Transverse colon (tissue), 4 donors: Measurements from ENCODE around the gene SNTA1. TPM values are rescaled to one million over a fixed set of nuclear protein-coding genes. Genes with fewer than 3 reads are reported as not detected.

ENCODE experiments used
- DNase-seq: peaks from one replicate; pipeline ENCODE4 v3.0.0-alpha.2; 2019
- H3K27ac ChIP-seq, 4 donors: fragments of 200-600 bp; sonication (generic); 2 replicates each; pipeline ENCODE4 v1.5.1; 2016 to 2018; ENCODE audit warnings: inconsistent platforms in 4 of 4
- H3K27me3 ChIP-seq: fragments of 200-600 bp; sonication (generic); 2 replicates; pipeline ENCODE4 v1.5.1; 2017; ENCODE audit warnings: inconsistent platforms
- H3K36me3 ChIP-seq, 4 donors: fragments of 200-600 bp; sonication (generic); 2 replicates each; pipeline ENCODE4 v1.5.1; 2017 to 2019; ENCODE audit warnings: inconsistent platforms in 4 of 4
- H3K4me1 ChIP-seq, 4 donors: fragments of 200-600 bp; sonication (generic); 2 replicates each; pipeline ENCODE4 v1.5.1; 2017 to 2020; ENCODE audit warnings: inconsistent platforms in 4 of 4
- H3K4me3 ChIP-seq, 4 donors: fragments of 200-600 bp; sonication (generic); 1 replicate in 1 of 4; 2 replicates in 3 of 4; pipeline versions ENCODE4 v1.5.1 to v1.6.1; 2017 to 2019; ENCODE audit warnings: inconsistent platforms in 4 of 4
- H3K9me3 ChIP-seq, 2 donors: fragments of 200-600 bp; sonication (generic); 2 replicates each; pipeline ENCODE4 v1.5.1; 2017 to 2019; ENCODE audit warnings: inconsistent platforms in 2 of 2
- EP300 ChIP-seq: sonication (generic); formaldehyde crosslinking; IDR thresholded peaks from one replicate; pipeline ENCODE4 v1.6.1; 2017; ENCODE audit warnings: antibody characterized with exemption, low read depth
- POLR2A ChIP-seq: fragments of 450-650 bp; IDR thresholded peaks from one replicate; pipeline ENCODE4 v1.6.1; 2016; ENCODE audit warnings: antibody characterized with exemption, mild to moderate bottlenecking, moderate library complexity
- POLR2AphosphoS5 ChIP-seq, 3 donors: sonication (generic); formaldehyde crosslinking; IDR thresholded peaks; one replicate each; pipeline ENCODE4 v1.6.1; 2016; ENCODE audit warnings: antibody characterized with exemption in 3 of 3
- WGBS, 2 donors: methylation state at CpG; one replicate each; pipeline ENCODE4 v1.1.5; 2018; ENCODE audit warnings: low coverage in 1 of 2; 5-methylcytosine and 5-hydroxymethylcytosine counted together
- in situ Hi-C, 4 donors: fragments of 200-750 bp; cut with MboI; loops; one replicate each; pipeline versions ENCODE4 v1.15.0 to v1.15.1; 2017; ENCODE audit warnings: low sequenced_read_pairs in 3 of 4, low pct_ligation_motif_present in 1 of 4, low pct_unique_long_range_greater_than_20kb in 1 of 4
- intact Hi-C: fragments of 100-400 bp; cut with DNase I; formaldehyde crosslinking; loops from one replicate; pipeline ENCODE4 v1.15.1; 2023; ENCODE audit warnings: low total_unique reads
- total RNA-seq, 4 donors: library from RNA; depleted of rRNA; stranded (reverse); fragments of >200 nt; gene quantifications; one replicate each; pipeline ENCODE4 v1.1.0, GENCODE V29; 2016
- TF ChIP-seq, protein P1 (sequence below), 5 experiments: fragments of 200-600 bp in 3 of 5; fragments of 450-650 bp in 2 of 5; sonication (generic) in 3 of 5; IDR thresholded peaks; 1 replicate in 2 of 5; 2 replicates in 3 of 5; pipeline ENCODE4 v1.5.1; 2016 to 2017; ENCODE audit warnings: antibody characterized with exemption in 5 of 5, inconsistent platforms in 3 of 5, mild to moderate bottlenecking in 2 of 5, moderate library complexity in 1 of 5

SNTA1 gene
- total RNA-seq, result 10 to 100 TPM; 10.3 to 21.7 (median 14.5) TPM

DNA sequence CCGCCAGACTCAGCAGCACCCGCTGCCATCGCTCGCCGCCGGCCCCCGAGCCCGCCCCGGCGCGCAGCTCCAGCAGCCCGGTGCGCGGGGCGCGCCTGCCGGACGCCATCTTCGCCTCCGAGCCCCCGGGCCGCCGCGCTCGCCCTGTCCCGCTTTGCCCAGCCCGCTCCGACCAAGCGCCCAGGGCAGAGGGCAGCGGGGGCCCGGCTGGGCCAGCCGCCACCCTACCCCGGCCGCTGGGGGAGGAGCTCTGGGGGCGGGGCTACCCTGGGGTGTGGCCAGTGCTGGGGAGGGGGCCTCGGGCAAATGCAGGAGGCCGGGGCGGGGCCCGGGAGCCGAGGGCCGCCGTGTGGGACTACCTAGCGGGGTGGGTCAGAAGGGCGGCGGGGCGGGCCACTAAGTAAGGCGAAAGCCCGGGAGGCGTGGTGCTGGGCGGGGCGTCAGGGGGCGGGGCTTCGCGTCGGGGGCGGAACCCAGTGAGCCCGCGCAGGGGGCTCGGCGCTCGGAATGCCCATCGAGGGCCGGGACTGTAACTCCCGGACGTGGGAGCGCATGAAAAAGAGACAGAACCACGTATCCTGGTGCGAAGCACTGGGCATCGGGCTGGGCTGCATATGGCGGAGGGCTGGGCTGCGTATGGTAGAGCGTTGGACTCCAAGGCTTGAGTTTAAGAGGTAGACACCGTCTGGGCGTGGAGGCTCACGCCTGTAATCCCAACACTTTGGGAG, at the start of gene SNTA1:
Gene SNTA1 (minus strand): TSS at position 252 of the 728 bp plus-strand sequence. CDS start 143 bp downstream, at position 109.
- Histone ChIP-seq H3K9me3 (no peaks in the 10 kb centered on the region), H3K4me1 (peaks cover 9 to 29% (median 16%) of the 10 kb centered on the region in 4 donors), H3K27ac (peak within 1 kb of the TSS; percentile 76 to 91 (median 86)), H3K27me3 (no peaks in the 10 kb centered on the region), H3K4me3 (peak within 1 kb of the TSS; percentile 63 to 88 (median 72)), H3K36me3 (no peaks in the 10 kb centered on the region)
- in situ Hi-C loops, result no loop called here
- intact Hi-C loops, result no loop called here
- 1% methylated on average over 54 of the region's 75 CpGs; no CpG with 5 or more reads in 1 of the 2 donors for WGBS, 2 donors
- TF ChIP-seq EP300, result no peak
- TF ChIP-seq POLR2AphosphoS5 (IDR thresholded peaks at IDR 0.05), result no peak
- TF ChIP-seq, protein P1, sequence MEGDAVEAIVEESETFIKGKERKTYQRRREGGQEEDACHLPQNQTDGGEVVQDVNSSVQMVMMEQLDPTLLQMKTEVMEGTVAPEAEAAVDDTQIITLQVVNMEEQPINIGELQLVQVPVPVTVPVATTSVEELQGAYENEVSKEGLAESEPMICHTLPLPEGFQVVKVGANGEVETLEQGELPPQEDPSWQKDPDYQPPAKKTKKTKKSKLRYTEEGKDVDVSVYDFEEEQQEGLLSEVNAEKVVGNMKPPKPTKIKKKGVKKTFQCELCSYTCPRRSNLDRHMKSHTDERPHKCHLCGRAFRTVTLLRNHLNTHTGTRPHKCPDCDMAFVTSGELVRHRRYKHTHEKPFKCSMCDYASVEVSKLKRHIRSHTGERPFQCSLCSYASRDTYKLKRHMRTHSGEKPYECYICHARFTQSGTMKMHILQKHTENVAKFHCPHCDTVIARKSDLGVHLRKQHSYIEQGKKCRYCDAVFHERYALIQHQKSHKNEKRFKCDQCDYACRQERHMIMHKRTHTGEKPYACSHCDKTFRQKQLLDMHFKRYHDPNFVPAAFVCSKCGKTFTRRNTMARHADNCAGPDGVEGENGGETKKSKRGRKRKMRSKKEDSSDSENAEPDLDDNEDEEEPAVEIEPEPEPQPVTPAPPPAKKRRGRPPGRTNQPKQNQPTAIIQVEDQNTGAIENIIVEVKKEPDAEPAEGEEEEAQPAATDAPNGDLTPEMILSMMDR (IDR thresholded peaks at IDR 0.05), result no peak
- no peak for TF ChIP-seq POLR2A
- peak; percentile 96 for DNase-seq

DNA sequence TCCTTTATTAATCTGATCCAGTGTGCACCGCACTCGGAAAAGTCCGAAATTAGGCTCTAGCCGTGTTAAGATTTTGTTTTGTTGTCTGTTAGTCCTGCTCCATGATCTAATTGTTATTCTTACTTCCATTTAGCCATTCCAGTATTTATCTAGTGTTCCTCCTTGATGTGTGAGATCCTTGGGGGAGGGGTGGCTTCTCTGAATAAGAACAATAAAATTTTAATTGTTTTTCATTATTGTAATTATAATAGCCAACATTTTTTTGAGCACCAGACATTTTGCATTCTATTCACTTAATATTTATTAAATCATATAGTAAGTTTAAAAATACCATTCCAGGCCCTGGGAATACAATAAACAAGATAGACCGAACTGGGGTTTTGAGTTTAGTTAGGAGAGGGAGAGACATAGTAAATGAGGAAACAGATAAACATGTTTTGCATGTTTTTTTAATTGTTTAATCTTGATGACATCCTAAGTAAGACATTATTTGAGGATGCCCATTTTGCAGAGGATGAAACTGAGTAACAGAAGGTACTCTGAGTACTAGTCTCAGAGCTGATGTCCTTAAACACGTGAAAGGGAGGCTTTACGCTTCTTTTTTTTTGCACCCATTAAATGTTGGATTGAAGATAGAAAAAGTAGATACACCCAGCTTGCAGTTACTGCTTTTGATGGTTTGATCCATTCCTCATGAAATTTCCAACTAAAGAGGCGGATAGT, 47.5 kb upstream of the SNTA1 start:
- intact Hi-C loops, result no loop called here

DNA sequence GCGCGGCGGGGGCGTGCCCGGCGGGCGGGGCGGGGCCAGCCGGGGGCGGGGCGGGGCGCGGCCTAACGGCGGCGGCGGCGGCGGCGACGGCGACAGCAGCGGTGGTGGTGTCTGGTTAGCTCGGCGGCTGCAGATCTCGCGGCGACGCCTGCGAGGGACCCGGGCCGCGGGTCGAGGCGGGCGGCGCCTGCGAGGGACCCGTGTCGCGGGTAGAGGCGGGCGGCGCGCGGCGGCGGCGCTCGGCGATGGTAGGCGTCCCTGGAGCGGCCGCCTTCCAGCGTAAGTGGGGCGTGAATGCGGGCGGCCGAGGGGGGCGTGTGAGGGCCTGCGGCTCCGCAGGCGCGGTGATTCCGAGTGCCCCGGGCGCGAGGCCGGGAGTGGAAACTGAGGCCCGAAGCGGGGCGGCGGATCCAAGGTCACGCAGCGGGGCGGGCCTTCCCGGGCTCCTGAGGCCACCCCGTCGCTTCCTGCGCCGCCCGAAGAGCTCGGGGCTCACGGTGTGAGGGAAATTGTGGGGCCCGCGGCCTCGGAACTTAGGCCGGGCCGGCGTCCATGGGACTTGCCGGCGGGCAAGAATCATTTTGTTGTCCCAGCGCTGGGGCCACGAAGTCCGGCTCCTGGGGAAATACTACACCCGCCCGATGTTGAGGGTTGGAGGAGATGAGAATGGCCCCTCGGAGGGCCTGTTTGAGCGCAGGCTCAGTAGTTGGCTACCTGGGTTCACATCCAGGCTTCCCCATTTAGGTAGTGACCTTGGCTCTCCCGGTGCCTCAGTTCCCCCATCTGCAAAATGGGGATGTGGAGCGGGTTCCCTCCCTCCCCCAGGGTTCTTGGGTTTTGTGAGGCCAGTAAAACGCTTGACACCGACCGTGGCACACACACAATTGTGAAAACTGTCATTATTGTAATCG, 46.7 kb upstream of the SNTA1 start, which contains the start of gene CBFA2T2:
Gene CBFA2T2 (plus strand): TSS at position 74 of the 911 bp plus-strand sequence. CDS start 172 bp downstream, at position 246.
- H3K4me3 ChIP-seq, result peak within 1 kb of the TSS; percentile 58 to 83 (median 77)
- H3K27me3 ChIP-seq, result no peaks in the 10 kb centered on the region
- H3K36me3 ChIP-seq, result no peaks in the 10 kb centered on the region
- TF ChIP-seq POLR2AphosphoS5 (IDR thresholded peaks at IDR 0.05) (no peak), EP300 (no peak), POLR2A (no peak)
- TF ChIP-seq, protein P1 (IDR thresholded peaks at IDR 0.05), result no peak
- DNase-seq, result peak; percentile 65
- intact Hi-C loops, result no loop called here
- peaks cover 0 to 34% (median 21%) of the 10 kb centered on the region in 4 donors for H3K4me1 ChIP-seq
- peak within 1 kb of the TSS; percentile 93 to 99 (median 99) for H3K27ac ChIP-seq
- WGBS, 2 donors, result 1% methylated on average over 44 of the region's 105 CpGs; no CpG with 5 or more reads in 1 of the 2 donors
- in situ Hi-C loops, result no loop called here
- H3K9me3 ChIP-seq, result no peaks in the 10 kb centered on the region

More for the DNA sequence above, 47.5 kb upstream of the SNTA1 start:
- peak overlapping the region; percentile 58 to 83 (median 77) for H3K4me3 ChIP-seq
- DNase-seq, result no peak
- WGBS, 2 donors, result 39 to 49% methylated on average over 8 of the region's 8 CpGs
- no peaks in the 10 kb centered on the region for H3K27me3 ChIP-seq
- no peaks in the 10 kb centered on the region for H3K36me3 ChIP-seq
- H3K4me1 ChIP-seq, result peaks cover 0 to 40% (median 21%) of the 10 kb centered on the region in 4 donors
- no peaks in the 10 kb centered on the region for H3K9me3 ChIP-seq
- TF ChIP-seq POLR2AphosphoS5 (IDR thresholded peaks at IDR 0.05), result no peak
- TF ChIP-seq POLR2A, result no peak
- no peak for TF ChIP-seq EP300
- TF ChIP-seq, protein P1 (IDR thresholded peaks at IDR 0.05), result no peak
- H3K27ac ChIP-seq, result peak overlapping the region; percentile 93 to 99 (median 99)
- in situ Hi-C loops, result no loop called here
